Articular chondrocyte of knee joint (primary cell): ENCODE results near the gene AGTR1. TPM values are rescaled to one million over a fixed set of nuclear protein-coding genes. Genes with fewer than 3 reads are reported as not detected.

Source experiments
- small RNA-seq: library from RNA; depleted of rRNA; stranded (forward); fragments of <200 nt; gene quantifications from one replicate; pipeline ENCODE3, GENCODE V24; 2012
- total RNA-seq: library from RNA; depleted of rRNA; stranded (reverse); fragments of >200 nt; gene quantifications from 2 replicates; pipeline ENCODE4 v1.2.3, GENCODE V29; 2012

Gene AGTR1
- 0.43 and 1.0 TPM in 2 replicates for total RNA-seq

GRCh38 chr3:148697306-148698189 is at the start of gene AGTR1:
Gene AGTR1 (plus strand): TSS chr3:148697903. CDS start chr3:148741036, 43,133 bp downstream.

Small RNA genes within 50 kb of the gene (small RNA-seq; reads per million reads assigned to genes)
- gene RPL38P1, result not detected

Other genes with a start within 250 kb of the AGTR1 start
- gene CPB1, start 129.9 kb downstream of the AGTR1 start, total RNA-seq, result 0.54 TPM in 1 of 2 replicates, not detected in the other
- gene CPA3, start 167.4 kb downstream of the AGTR1 start, total RNA-seq, result 0.11 TPM in 1 of 2 replicates, not detected in the other